HG03025 (cell line): ENCODE results near the gene DNAJC15.
"Not testable (repeated sequence)": the region's sequence is repeated elsewhere in the genome, so short reads cannot be mapped to it uniquely, and the experiment has no call there.

ENCODE experiments used
- ATAC-seq: cut with Tn5 transposase; IDR thresholded peaks from one replicate; pipeline ENCODE4 v1.9.1; 2021; ENCODE audit warnings: mild to moderate bottlenecking, moderate library complexity; ENCODE audit not compliant: unreplicated experiment, low FRiP score

Gene DNAJC15

GRCh38 chr13:43023289-43023963 is at the start of gene DNAJC15:
TSS of gene DNAJC15 (plus strand) at chr13:43023586. CDS start at chr13:43023627, 41 bp downstream.
- peak; percentile 90 for ATAC-seq

GRCh38 chr13:42976066-42976465 is 47.3 kb upstream of the DNAJC15 start:
- no peak for ATAC-seq

GRCh38 chr13:42977219-42977659 is 46.1 kb upstream of the DNAJC15 start:
- ATAC-seq, result no peak

GRCh38 chr13:42981317-42981716 is 42.1 kb upstream of the DNAJC15 start:
- no peak for ATAC-seq

- no peak for ATAC-seq
These were observed 41.5 kb upstream of the DNAJC15 start for GRCh38 chr13:42981853-42982252.

- ATAC-seq, result no peak
These were observed 39.4 kb upstream of the DNAJC15 start for GRCh38 chr13:42984026-42984425.

DNA sequence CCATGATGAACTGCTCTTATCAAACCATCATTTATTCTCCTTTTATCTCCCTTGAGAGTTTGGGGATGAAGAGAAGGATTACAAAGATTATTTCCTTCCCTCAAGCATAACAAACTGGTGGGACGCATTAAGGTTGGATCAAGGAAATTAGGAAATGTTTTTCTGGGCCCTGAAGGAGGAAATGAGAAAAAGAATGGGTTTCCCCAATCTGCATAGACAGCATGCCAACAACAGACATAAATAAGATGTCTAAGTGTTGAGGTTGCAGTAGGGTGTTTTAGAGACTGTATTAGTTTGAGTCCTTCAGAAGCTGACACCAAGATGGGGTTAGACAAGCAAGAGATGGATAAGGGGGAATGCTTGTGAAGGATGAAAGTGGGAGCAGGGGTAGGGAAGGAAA is 38.7 kb upstream of the DNAJC15 start:
- ATAC-seq, result no peak

- no peak for ATAC-seq
These were observed 37.8 kb upstream of the DNAJC15 start for GRCh38 chr13:42985312-42986175.

GRCh38 chr13:42986176-42986574 is 37.2 kb upstream of the DNAJC15 start:
- no peak for ATAC-seq

- no peak for ATAC-seq
These were observed 32.8 kb upstream of the DNAJC15 start for GRCh38 chr13:42990291-42991232.

- ATAC-seq, result not testable (repeated sequence)
These were observed 32.0 kb upstream of the DNAJC15 start for GRCh38 chr13:42991233-42991897.

DNA sequence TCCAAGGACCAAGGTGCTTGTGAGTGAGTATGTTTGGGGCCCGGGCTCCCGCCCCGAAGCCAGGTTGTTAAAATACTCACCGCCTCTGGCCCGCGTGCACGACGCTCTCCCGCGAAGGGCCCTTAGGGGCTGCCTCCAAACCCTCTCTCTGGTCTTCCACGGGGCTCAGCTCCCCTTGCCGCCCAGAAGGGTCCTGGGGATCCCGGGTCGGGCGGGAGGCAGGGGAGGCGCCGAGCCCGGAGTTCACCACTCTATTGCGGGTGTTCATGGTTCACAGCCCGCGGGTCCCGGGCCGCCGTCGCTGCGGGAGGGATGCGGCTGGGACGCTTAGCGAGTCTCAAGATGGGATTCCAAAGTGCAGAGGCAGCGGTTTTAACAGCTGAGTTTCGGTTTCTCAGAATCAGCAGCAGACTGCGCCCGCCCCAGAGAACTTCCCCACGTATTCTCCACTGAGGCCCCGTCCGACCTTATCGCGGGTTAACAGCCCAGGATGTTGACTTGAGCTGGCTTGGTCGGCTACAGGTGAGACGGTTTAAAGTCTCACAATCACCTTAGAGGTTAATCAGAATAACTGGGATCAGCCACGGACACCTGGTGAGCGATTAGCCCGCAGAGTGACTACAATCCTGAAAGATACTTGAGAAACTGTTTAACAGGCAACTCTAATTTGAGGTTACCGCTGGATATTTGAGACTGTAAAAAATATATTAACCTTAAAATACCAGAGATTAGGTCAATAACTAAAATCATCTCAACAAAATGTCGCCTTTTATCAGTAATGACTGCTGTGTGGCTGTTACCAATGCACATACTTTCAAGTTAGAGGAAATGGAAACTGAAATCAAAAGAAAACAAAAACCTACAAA is 31.3 kb upstream of the DNAJC15 start, which contains the start of gene EPSTI1:
EPSTI1 (minus strand) TSS at position 344 of the 866 bp plus-strand sequence; CDS start at position 268, 76 bp downstream.
- ATAC-seq, result peak; percentile 91

DNA sequence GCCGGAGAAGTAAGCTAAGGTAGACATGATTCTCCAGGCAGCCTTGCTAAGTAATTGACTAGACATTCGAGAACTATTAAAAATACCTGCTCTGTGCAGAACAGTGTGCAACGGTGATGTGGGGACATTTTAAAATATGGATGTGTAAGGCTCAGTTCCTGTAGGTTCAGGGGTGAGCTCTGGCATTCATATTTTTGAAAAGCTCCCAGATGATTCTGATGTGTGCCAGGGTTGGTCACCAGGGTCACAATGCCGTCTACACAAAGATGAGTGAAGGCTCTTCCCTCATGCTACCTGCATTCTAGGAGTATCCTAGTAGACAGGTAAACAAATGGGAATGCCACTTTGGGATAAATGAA is 30.6 kb upstream of the DNAJC15 start:
- ATAC-seq, result peak; percentile 3

DNA sequence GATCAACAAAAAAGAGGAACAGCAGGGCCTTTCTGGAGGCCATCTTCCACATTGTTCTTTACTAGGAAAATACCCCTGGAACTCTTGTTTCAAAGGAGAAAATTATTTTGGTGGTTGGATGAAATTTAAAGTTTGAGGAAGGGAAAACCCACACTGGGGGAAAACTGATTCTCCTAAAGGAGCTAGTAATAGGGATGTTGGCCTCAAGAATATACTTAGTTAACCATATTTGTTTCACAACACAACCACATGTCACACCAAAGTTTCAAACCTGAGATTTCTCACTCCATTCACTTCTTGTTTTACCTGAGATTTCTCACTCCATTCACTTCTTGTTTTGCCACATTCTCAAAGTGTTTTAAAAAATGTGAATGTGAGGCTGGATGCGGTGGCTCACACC is 28.5 kb upstream of the DNAJC15 start:
- no peak for ATAC-seq

DNA sequence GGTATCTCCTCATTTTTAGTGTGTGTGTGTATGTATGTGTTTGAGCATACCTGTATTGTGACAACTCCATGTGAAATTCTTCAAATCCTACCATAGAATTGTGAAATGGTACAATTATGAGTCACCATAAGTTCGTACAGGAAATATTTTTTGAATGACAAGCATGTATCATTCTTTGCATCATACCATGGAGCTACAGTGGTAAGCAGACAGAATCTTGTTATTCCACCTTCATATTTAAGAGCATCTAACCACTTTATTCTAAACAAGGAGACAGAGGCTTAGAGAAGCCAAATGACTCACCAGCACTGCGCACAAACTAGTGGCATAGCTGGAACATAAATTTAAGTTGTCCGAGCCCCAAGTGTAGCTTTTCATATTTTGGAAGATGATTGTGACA is 26.8 kb upstream of the DNAJC15 start:
- ATAC-seq, result no peak

DNA sequence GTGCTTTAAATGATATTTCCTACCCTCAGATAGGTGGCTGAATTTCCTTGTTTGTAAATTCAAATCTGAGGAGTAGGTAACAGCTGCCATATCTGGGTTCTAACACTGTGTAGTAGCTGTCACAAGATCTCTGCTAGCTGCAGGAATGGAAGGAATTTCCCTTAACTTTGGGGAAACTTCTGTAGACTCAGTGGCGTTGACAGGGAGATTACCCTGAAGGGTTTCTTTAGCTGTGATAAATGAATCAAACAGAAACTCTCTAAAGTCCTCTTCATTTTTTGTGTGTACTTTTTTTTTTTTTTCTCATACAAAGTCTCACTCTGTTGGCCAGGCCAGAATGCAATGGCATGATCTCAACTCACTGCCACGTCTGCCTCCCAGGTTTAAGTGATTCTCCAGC is 26.0 kb upstream of the DNAJC15 start:
- no peak for ATAC-seq

- ATAC-seq, result no peak
These were observed 23.9 kb upstream of the DNAJC15 start for GRCh38 chr13:42999491-42999890.

DNA sequence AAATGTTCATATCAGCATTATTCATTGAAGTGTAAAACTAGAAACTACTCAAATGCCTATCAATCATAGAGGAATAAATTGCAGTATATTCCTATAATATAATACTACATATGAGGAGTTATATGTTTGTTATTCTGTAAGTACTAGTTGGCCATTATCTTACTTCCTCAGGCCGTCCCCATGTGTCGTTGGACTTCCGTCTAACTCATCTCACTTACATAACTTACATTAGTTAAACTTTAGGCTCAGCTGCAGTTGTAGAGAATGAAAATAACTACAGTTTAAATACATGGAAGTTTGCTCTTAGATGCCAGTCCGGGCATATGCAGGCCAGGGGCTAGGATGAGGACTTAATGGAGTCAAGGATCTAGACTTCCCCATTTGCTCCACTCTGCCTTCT is 22.7 kb upstream of the DNAJC15 start:
- no peak for ATAC-seq

DNA sequence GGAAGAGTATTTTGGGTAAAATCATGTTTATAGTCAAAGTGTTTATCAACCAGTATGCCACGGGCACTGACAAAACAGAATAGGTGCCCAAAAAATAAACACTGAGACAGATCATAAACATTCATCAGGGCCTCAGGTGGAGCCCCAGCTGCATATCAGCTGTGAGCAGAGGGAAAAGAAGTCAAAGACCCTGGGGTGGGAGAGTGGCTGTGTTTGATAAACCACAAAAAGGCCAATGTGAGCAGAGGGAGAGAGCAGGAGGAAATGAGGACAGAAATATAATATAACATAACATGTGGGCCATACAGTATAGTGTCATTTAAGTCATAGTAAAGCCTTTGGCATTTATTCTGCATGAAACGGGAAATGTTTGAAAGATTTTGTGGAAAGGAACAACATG is 21.4 kb upstream of the DNAJC15 start:
- no peak for ATAC-seq
